ENCODE results near the gene APP.

APP gene

GRCh38 chr21:26049803-26050202, 120.8 kb downstream of the APP start:
- TF ChIP-seq, protein P1, sequence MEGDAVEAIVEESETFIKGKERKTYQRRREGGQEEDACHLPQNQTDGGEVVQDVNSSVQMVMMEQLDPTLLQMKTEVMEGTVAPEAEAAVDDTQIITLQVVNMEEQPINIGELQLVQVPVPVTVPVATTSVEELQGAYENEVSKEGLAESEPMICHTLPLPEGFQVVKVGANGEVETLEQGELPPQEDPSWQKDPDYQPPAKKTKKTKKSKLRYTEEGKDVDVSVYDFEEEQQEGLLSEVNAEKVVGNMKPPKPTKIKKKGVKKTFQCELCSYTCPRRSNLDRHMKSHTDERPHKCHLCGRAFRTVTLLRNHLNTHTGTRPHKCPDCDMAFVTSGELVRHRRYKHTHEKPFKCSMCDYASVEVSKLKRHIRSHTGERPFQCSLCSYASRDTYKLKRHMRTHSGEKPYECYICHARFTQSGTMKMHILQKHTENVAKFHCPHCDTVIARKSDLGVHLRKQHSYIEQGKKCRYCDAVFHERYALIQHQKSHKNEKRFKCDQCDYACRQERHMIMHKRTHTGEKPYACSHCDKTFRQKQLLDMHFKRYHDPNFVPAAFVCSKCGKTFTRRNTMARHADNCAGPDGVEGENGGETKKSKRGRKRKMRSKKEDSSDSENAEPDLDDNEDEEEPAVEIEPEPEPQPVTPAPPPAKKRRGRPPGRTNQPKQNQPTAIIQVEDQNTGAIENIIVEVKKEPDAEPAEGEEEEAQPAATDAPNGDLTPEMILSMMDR (IDR thresholded peaks at IDR 0.05): no peak
- no peak for DNase-seq (ENCODE audit: low spot score)
- Histone ChIP-seq H3K4me3 (no peak overlapping the region), H3K27ac (no peak overlapping the region)

GRCh38 chr21:26047279-26047967, 123.1 kb downstream of the APP start:
- no peak for DNase-seq (ENCODE audit: low spot score)
- no peak overlapping the region for H3K27ac ChIP-seq
- H3K4me3 ChIP-seq: no peak overlapping the region
- TF ChIP-seq, protein P1 (IDR thresholded peaks at IDR 0.05): no peak

GRCh38 chr21:26043891-26044290, 126.7 kb downstream of the APP start:
- TF ChIP-seq, protein P1 (IDR thresholded peaks at IDR 0.05): no peak
- Histone ChIP-seq H3K27ac (no peak overlapping the region), H3K4me3 (no peak overlapping the region)
- no peak for DNase-seq (ENCODE audit: low spot score)

GRCh38 chr21:26042181-26042876, 128.2 kb downstream of the APP start:
- Histone ChIP-seq H3K4me3 (no peak overlapping the region), H3K27ac (no peak overlapping the region)
- DNase-seq (ENCODE audit: low spot score): no peak
- TF ChIP-seq, protein P1 (IDR thresholded peaks at IDR 0.05): no peak

DNA sequence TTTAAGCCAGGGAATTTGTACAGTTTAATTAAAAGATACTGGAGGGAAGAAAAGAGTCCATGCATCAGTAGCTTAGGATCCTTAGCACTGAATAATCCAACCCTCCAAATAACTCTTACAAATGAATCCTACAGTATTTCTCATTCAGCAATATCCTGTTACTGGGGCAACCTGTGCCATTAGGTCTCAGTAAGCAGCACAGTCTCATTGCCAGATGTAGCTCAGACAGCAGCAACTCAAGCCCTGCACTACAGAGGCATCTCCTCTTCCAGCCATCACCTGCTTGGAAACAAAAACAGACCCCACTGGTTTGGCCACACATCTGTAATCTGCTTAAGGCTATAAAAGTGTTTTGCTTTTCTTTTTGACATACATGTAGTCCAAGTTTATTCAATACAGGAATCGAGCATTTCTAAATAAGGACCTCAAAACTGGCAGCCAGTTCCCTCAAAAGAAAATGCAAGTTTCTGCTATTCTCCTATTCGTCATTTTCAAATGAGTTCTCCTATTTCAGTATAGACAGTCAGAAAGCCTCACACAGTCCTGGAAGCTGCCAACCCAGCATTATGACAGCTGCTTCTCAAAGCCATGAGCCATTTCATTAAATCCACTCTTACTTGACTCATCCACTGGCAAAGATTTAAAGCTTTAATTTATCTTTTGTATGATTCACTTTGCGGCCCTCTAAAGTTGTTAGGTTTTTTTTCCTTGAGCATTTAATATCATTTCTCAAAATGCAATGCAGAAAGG, 129.0 kb downstream of the APP start:
- no peak for DNase-seq (ENCODE audit: low spot score)
- H3K27ac ChIP-seq: no peak overlapping the region

DNA sequence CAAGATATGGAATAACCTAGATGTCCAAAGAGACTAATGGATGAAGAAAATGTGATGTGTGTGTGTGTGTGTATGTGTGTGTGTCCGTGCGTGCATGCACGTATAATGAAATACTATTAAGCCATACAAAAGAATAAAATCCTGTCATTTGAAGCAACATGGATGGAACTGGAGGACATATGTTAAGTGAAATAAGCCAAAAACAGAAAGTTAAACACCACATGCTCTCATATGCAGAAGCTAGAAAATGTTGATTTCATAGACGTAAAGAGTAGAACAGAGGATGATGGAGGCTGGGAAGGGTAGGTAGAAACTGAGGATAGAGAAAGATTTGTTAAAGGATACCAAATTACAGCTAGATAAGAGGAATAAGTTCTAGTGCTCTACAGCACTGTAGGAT, 133.7 kb downstream of the APP start:
- DNase-seq (ENCODE audit: low spot score): no peak
- H3K4me3 ChIP-seq: no peak overlapping the region
- TF ChIP-seq, protein P1 (IDR thresholded peaks at IDR 0.05): no peak
- H3K27ac ChIP-seq: no peak overlapping the region

More for the DNA sequence above, 129.0 kb downstream of the APP start:
- TF ChIP-seq, protein P1 (IDR thresholded peaks at IDR 0.05): no peak
- no peak overlapping the region for H3K4me3 ChIP-seq
